Calu3 (cell line): ENCODE results near the gene TRAPPC6A. TPM values are rescaled to one million over a fixed set of nuclear protein-coding genes. Genes with fewer than 3 reads are reported as not detected.

ENCODE experiments used
- BruUV-seq: library from RNA; stranded (reverse); fragments of 400-500 nt; replicated peaks from 2 replicates; lab custom pipeline; 2021; lab: Mats Ljungman, UMichigan
- CTCF ChIA-PET: fragments of 300-600 bp; sonication (Branson Sonifier 250); formaldehyde crosslinking; loops from one replicate; lab custom pipeline; 2022; ENCODE audit warnings: antibody characterized with exemption; lab: Charles Lee
- DNase-seq: peaks from one replicate; pipeline ENCODE4 v3.0.0; 2022
- H3K27ac Mint-ChIP-seq: one replicate; pipeline ENCODE4 v1.8.0; 2022; ENCODE audit warnings: mixed read lengths; ENCODE audit not compliant: unreplicated experiment
- H3K27me3 Mint-ChIP-seq: one replicate; pipeline ENCODE4 v1.8.0; 2022; ENCODE audit warnings: mixed read lengths; ENCODE audit not compliant: unreplicated experiment
- H3K36me3 Mint-ChIP-seq: one replicate; pipeline ENCODE4 v1.8.0; 2022; ENCODE audit warnings: mild to moderate bottlenecking, moderate library complexity, mixed read lengths; ENCODE audit not compliant: insufficient read depth, unreplicated experiment
- H3K4me1 Mint-ChIP-seq: one replicate; pipeline ENCODE4 v1.8.0; 2022; ENCODE audit warnings: mild to moderate bottlenecking, low read depth, mixed read lengths; ENCODE audit not compliant: unreplicated experiment
- H3K4me3 Mint-ChIP-seq: one replicate; pipeline ENCODE4 v1.8.0; 2022; ENCODE audit warnings: mild to moderate bottlenecking, low read depth, moderate library complexity, mixed read lengths; ENCODE audit not compliant: unreplicated experiment
- H3K9me3 Mint-ChIP-seq: one replicate; pipeline ENCODE4 v1.8.0; 2022; ENCODE audit warnings: low read depth, mixed read lengths; ENCODE audit not compliant: unreplicated experiment
- CTCF ChIP-seq: fragments of 200-600 bp; IDR thresholded peaks from one replicate; pipeline ENCODE4 v1.8.0; 2022; ENCODE audit warnings: antibody characterized with exemption; ENCODE audit not compliant: unreplicated experiment
- intact Hi-C: fragments of 100-400 bp; cut with micrococcal nuclease; formaldehyde crosslinking; loops from one replicate; pipeline ENCODE4 v1.10.0; 2022; ENCODE audit not compliant: unreplicated experiment
- total RNA-seq: library from RNA; stranded (reverse); gene quantifications from 2 replicates; pipeline ENCODE4 v1.2.3, GENCODE V29; 2022

Gene TRAPPC6A
- total RNA-seq, 1 experiment from 2014 or later = 55.7 TPM

GRCh38 chr19:45186509-45187334 is 8.7 kb upstream of the TRAPPC6A start:
- peak overlapping the region; percentile 52 for H3K27ac Mint-ChIP-seq
- intact Hi-C loops = no loop called here
- peaks cover 8% of the 10 kb centered on the region for H3K4me1 Mint-ChIP-seq
- H3K36me3 Mint-ChIP-seq = peaks cover under 1% of the 10 kb centered on the region
- no peak for TF ChIP-seq CTCF
- no peak overlapping the region for H3K4me3 Mint-ChIP-seq
- no peaks in the 10 kb centered on the region for H3K27me3 Mint-ChIP-seq
- BruUV-seq = no TSS peak
- CTCF ChIA-PET = interaction anchor here (0.5 to 1.5 kb wide), 6 partner anchors 9 to 1096 kb away, joined by 3 to 6 read pairs (median 4); partner anchors contain the start of gene TRAPPC6A
- no peak for DNase-seq
- H3K9me3 Mint-ChIP-seq = no peaks in the 10 kb centered on the region

GRCh38 chr19:45184115-45184514 is 6.1 kb upstream of the TRAPPC6A start:
- Mint-ChIP-seq H3K27ac (no peak overlapping the region), H3K9me3 (no peaks in the 10 kb centered on the region), H3K4me1 (peaks cover 8% of the 10 kb centered on the region), H3K4me3 (no peak overlapping the region), H3K36me3 (peaks cover 27% of the 10 kb centered on the region), H3K27me3 (no peaks in the 10 kb centered on the region)
- intact Hi-C loops = no loop called here
- BruUV-seq = no TSS peak
- DNase-seq = no peak
- TF ChIP-seq CTCF = no peak
- CTCF ChIA-PET = interaction anchor here (0.6 kb wide), 1 partner anchor 1798 kb away, joined by 3 read pairs; no protein-coding TSS in a partner anchor

DNA sequence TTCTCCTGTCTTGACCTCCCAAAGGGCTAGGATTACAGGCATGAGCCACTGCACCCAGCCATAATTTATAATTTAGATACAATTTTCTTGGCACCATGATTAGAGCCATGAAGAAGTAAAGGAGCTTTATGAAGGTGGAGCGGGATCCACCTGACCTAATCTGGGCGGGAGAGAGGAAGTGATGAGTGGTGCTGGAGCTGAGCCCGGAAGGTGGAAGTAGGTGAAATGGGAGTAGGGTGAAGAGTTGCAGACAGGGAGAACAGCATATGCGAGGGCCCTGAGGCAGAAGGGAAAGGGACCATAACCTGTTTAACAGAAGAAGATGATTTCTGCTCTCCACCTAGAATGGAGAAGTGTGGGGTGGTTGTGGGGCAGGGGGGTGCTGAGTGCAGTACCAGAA is 4.7 kb upstream of the TRAPPC6A start:
- TF ChIP-seq CTCF = no peak
- peaks cover 40% of the 10 kb centered on the region for H3K36me3 Mint-ChIP-seq
- no peak for DNase-seq
- intact Hi-C loops = no loop called here
- peaks cover 8% of the 10 kb centered on the region for H3K4me1 Mint-ChIP-seq
- no peaks in the 10 kb centered on the region for H3K9me3 Mint-ChIP-seq
- no peak overlapping the region for H3K4me3 Mint-ChIP-seq
- CTCF ChIA-PET = no interaction called here
- H3K27ac Mint-ChIP-seq = peak overlapping the region; percentile 5
- BruUV-seq = no TSS peak
- no peaks in the 10 kb centered on the region for H3K27me3 Mint-ChIP-seq

DNA sequence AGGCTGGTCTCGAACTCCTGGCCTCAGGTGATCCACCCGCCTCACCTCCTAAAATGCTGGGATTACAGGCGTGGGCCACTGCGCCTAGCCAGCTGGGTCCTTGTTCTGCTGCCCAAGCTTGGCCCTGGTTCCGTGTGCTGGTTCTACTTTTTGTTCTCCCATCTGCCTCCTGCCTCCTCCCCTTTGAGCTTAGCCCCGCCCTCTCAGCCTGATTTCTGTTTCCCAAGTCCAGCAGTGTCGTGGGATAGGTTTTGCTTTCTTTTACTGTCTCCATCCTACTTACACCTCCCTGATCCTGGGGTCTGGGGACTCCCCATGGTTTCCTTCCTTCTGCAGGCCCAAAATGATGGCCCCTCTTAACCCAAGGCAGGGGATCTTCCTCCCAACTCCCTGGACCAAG is 2.9 kb upstream of the TRAPPC6A start:
- peak overlapping the region; percentile 66 for H3K27ac Mint-ChIP-seq
- DNase-seq = no peak
- no peaks in the 10 kb centered on the region for H3K27me3 Mint-ChIP-seq
- no peak for TF ChIP-seq CTCF
- H3K4me1 Mint-ChIP-seq = peaks cover 8% of the 10 kb centered on the region
- BruUV-seq = no TSS peak
- H3K9me3 Mint-ChIP-seq = no peaks in the 10 kb centered on the region
- H3K4me3 Mint-ChIP-seq = peak overlapping the region; percentile 79
- intact Hi-C loops = no loop called here
- H3K36me3 Mint-ChIP-seq = peaks cover 44% of the 10 kb centered on the region
- CTCF ChIA-PET = interaction anchor here (0.6 kb wide), 1 partner anchor 774 kb away, joined by 3 read pairs; no protein-coding TSS in a partner anchor
